MCF 10A (cell line): ENCODE results near the gene INIP. TPM values are rescaled to one million over a fixed set of nuclear protein-coding genes. Genes with fewer than 3 reads are reported as not detected.

Experiments used
- BruUV-seq: library from RNA; stranded (reverse); fragments of 400-500 nt; replicated peaks from 2 replicates; lab custom pipeline; 2021; lab: Mats Ljungman, UMichigan
- CTCF ChIA-PET: fragments of 300-600 bp; sonication (Branson Sonifier 250); formaldehyde crosslinking; extraction: SDS; loops from one replicate; lab custom pipeline; 2021; ENCODE audit warnings: antibody characterized with exemption, inconsistent platforms; lab: Yijun Ruan, JAX
- POLR2A ChIA-PET: fragments of 300-600, 350-650 bp; sonication (Branson Sonifier 250); formaldehyde crosslinking; extraction: SDS; loops from one replicate; lab custom pipeline; 2020; ENCODE audit warnings: antibody characterized with exemption, inconsistent platforms; lab: Yijun Ruan, JAX
- DNase-seq: peaks from one replicate; pipeline ENCODE4 v3.0.0-alpha.2; 2018; ENCODE audit not compliant: unreplicated experiment
- H3K27ac Mint-ChIP-seq: one replicate; pipeline ENCODE4 v1.8.0; 2022; ENCODE audit warnings: mild to moderate bottlenecking, low read depth, mixed read lengths; ENCODE audit not compliant: unreplicated experiment
- H3K27me3 Mint-ChIP-seq: one replicate; pipeline ENCODE4 v1.8.0; 2022; ENCODE audit warnings: mixed read lengths; ENCODE audit not compliant: insufficient read depth, unreplicated experiment
- H3K36me3 Mint-ChIP-seq: one replicate; pipeline ENCODE4 v1.8.0; 2022; ENCODE audit warnings: mild to moderate bottlenecking, moderate library complexity, mixed read lengths; ENCODE audit not compliant: insufficient read depth, unreplicated experiment
- H3K4me1 Mint-ChIP-seq: one replicate; pipeline ENCODE4 v1.8.0; 2022; ENCODE audit warnings: mixed read lengths; ENCODE audit not compliant: insufficient read depth, unreplicated experiment
- H3K4me3 Mint-ChIP-seq: one replicate; pipeline ENCODE4 v1.8.0; 2022; ENCODE audit warnings: mild to moderate bottlenecking, moderate library complexity, mixed read lengths; ENCODE audit not compliant: unreplicated experiment
- H3K9me3 Mint-ChIP-seq: one replicate; pipeline ENCODE4 v1.8.0; 2022; ENCODE audit warnings: mixed read lengths; ENCODE audit not compliant: unreplicated experiment
- CTCF ChIP-seq: fragments of 200-600 bp; IDR thresholded peaks from one replicate; pipeline ENCODE4 v1.8.0; 2022; ENCODE audit warnings: antibody characterized with exemption, mild to moderate bottlenecking; ENCODE audit not compliant: unreplicated experiment
- intact Hi-C: fragments of 100-400 bp; cut with micrococcal nuclease; formaldehyde crosslinking; loops from 2 replicates; pipeline ENCODE4 v1.14.1; 2022
- total RNA-seq: library from RNA; stranded (reverse); gene quantifications from 2 replicates; pipeline ENCODE4 v1.2.3, GENCODE V29; 2022

The INIP gene
- total RNA-seq, 1 experiment from 2014 or later = 28.0 TPM

GRCh38 chr9:112696461-112696860 is 21.5 kb downstream of the INIP start:
- ChIA-PET CTCF (interaction anchor here (0.6 to 1.3 kb wide), 6 partner anchors 15 to 253 kb away, joined by 3 to 6 read pairs (median 4); no protein-coding TSS in a partner anchor), POLR2A (interaction anchor here (0.7 kb wide), 1 partner anchor 51 kb away, joined by 4 read pairs; no protein-coding TSS in a partner anchor)
- Mint-ChIP-seq H3K36me3 (peaks cover 41% of the 10 kb centered on the region), H3K4me1 (no peaks in the 10 kb centered on the region), H3K9me3 (no peaks in the 10 kb centered on the region), H3K27me3 (no peaks in the 10 kb centered on the region), H3K27ac (no peak overlapping the region), H3K4me3 (no peak overlapping the region)
- TF ChIP-seq CTCF = no peak
- no peak for DNase-seq
- intact Hi-C loops = no loop called here
- BruUV-seq = no TSS peak

GRCh38 chr9:112694706-112695555 is 23.0 kb downstream of the INIP start:
- no peak overlapping the region for H3K4me3 Mint-ChIP-seq
- TF ChIP-seq CTCF = no peak
- intact Hi-C loops = no loop called here
- no TSS peak for BruUV-seq
- H3K27ac Mint-ChIP-seq = no peak overlapping the region
- CTCF ChIA-PET = interaction anchor here (0.5 to 1.3 kb wide), 3 partner anchors 21 to 529 kb away, joined by 4 read pairs; no protein-coding TSS in a partner anchor
- no peaks in the 10 kb centered on the region for H3K4me1 Mint-ChIP-seq
- POLR2A ChIA-PET = no interaction called here
- peaks cover 44% of the 10 kb centered on the region for H3K36me3 Mint-ChIP-seq
- DNase-seq = no peak
- no peaks in the 10 kb centered on the region for H3K9me3 Mint-ChIP-seq
- H3K27me3 Mint-ChIP-seq = no peaks in the 10 kb centered on the region

GRCh38 chr9:112689161-112689740 is 28.7 kb downstream of the INIP start:
- Mint-ChIP-seq H3K27ac (no peak overlapping the region), H3K27me3 (no peaks in the 10 kb centered on the region), H3K36me3 (peaks cover 51% of the 10 kb centered on the region), H3K4me3 (no peak overlapping the region), H3K4me1 (no peaks in the 10 kb centered on the region), H3K9me3 (no peaks in the 10 kb centered on the region)
- no peak for TF ChIP-seq CTCF
- DNase-seq = no peak
- intact Hi-C loops = no loop called here
- BruUV-seq = no TSS peak
- ChIA-PET POLR2A (interaction anchor here (0.5 to 0.7 kb wide), 2 partner anchors 9 to 931 kb away, joined by 3 read pairs; no protein-coding TSS in a partner anchor), CTCF (interaction anchor here (0.6 to 0.8 kb wide), 2 partner anchors 32 to 130 kb away, joined by 3 read pairs; no protein-coding TSS in a partner anchor)

- no peaks in the 10 kb centered on the region for H3K4me1 Mint-ChIP-seq
- no peak overlapping the region for H3K4me3 Mint-ChIP-seq
- ChIA-PET POLR2A (no interaction called here), CTCF (no interaction called here)
- peaks cover 5% of the 10 kb centered on the region for H3K36me3 Mint-ChIP-seq
- intact Hi-C loops = no loop called here
- H3K9me3 Mint-ChIP-seq = peaks cover 13% of the 10 kb centered on the region
- H3K27ac Mint-ChIP-seq = no peak overlapping the region
- BruUV-seq = no TSS peak
- H3K27me3 Mint-ChIP-seq = no peaks in the 10 kb centered on the region
- TF ChIP-seq CTCF = no peak
- DNase-seq = no peak
These were observed 37.0 kb downstream of the INIP start for GRCh38 chr9:112680731-112681402.
